Stimulated activated CD4-positive, alpha-beta T cell treated with anti-CD3 and anti-CD28 coated beads, Interleukin-1b, Interleukin-23, amount 100 ng/mL, for 48 hours (primary cell): ENCODE measurements around the gene DBNL.

Source experiments
- DNase-seq: peaks from one replicate; pipeline ENCODE4 v3.0.0-alpha.2; 2020

The DBNL gene

GRCh38 chr7:44101303-44101965 is 56.9 kb downstream of the DBNL start:
- no peak for DNase-seq

- DNase-seq: no peak
Observed at GRCh38 chr7:44101966-44102845, 57.7 kb downstream of the DBNL start.

GRCh38 chr7:44102846-44103565 is 58.5 kb downstream of the DBNL start:
- DNase-seq: no peak

- DNase-seq: no peak
Observed at GRCh38 chr7:44103566-44103922, 59.0 kb downstream of the DBNL start.

GRCh38 chr7:44103923-44104859 is 59.7 kb downstream of the DBNL start, which contains the start of gene AEBP1:
Gene AEBP1 (plus strand): TSS chr7:44104345. CDS start chr7:44104666, 321 bp downstream.
- DNase-seq: no peak

GRCh38 chr7:44104860-44105771 is 60.6 kb downstream of the DBNL start:
- no peak for DNase-seq

- DNase-seq: no peak
Observed at GRCh38 chr7:44105832-44106231, 61.3 kb downstream of the DBNL start.

- DNase-seq: no peak
Observed at GRCh38 chr7:44106311-44107065, 62.0 kb downstream of the DBNL start.

GRCh38 chr7:44107116-44107960 is 62.8 kb downstream of the DBNL start:
- no peak for DNase-seq

- DNase-seq: no peak
Observed at GRCh38 chr7:44107961-44108767, 63.7 kb downstream of the DBNL start.

GRCh38 chr7:44108768-44109750 is 64.6 kb downstream of the DBNL start:
- DNase-seq: no peak

- no peak for DNase-seq
Observed at GRCh38 chr7:44109991-44110390, 65.5 kb downstream of the DBNL start.

- DNase-seq: no peak
Observed at GRCh38 chr7:44110719-44111635, 66.5 kb downstream of the DBNL start.
